ENCODE data around the gene AFG1L.

AFG1L gene

GRCh38 chr6:108435391-108435790 is 140.5 kb downstream of the AFG1L start:
- Histone ChIP-seq H3K9ac (ENCODE audit: low read depth, low read length) (no peak overlapping the region), H2AFZ (ENCODE audit: low read depth, low read length) (no peak overlapping the region), H3K4me3 (ENCODE audit: low read depth in 1 of 2, low read length in 2 of 2) (no peak overlapping the region), H3K4me1 (ENCODE audit: insufficient read depth, low read length) (peaks cover 9% of the 10 kb centered on the region), H3K27ac (ENCODE audit: low read length) (no peak overlapping the region), H3K36me3 (ENCODE audit: insufficient read depth, low read length) (no peaks in the 10 kb centered on the region), H3K4me2 (ENCODE audit: insufficient read depth, low read length) (no peak overlapping the region), H4K20me1 (ENCODE audit: insufficient read depth, low read length) (no peaks in the 10 kb centered on the region), H3K9me3 (ENCODE audit: insufficient read depth, low read length, severe bottlenecking) (no peaks in the 10 kb centered on the region), H3K27me3 (ENCODE audit: insufficient read depth, low read length, poor library complexity) (no peaks in the 10 kb centered on the region), H3K79me2 (ENCODE audit: insufficient read depth, low read length) (no peaks in the 10 kb centered on the region)
- ATAC-seq (ENCODE audit: insufficient read depth, low read depth) = no peak
- TF ChIP-seq CTCF (IDR thresholded peaks at IDR 0.05; ENCODE audit: borderline replicate concordance, extremely low read depth, low read length, poor library complexity, severe bottlenecking) = no peak
- no peak for TF ChIP-seq EZH2 (IDR thresholded peaks at IDR 0.05; ENCODE audit: borderline replicate concordance, low read depth, low read length, severe bottlenecking)
- DNase-seq = no peak

- Histone ChIP-seq H3K27me3 (ENCODE audit: insufficient read depth, low read length, poor library complexity) (no peaks in the 10 kb centered on the region), H3K9ac (ENCODE audit: low read depth, low read length) (no peak overlapping the region), H3K4me3 (ENCODE audit: low read depth in 1 of 2, low read length in 2 of 2) (no peak overlapping the region), H4K20me1 (ENCODE audit: insufficient read depth, low read length) (no peaks in the 10 kb centered on the region), H3K79me2 (ENCODE audit: insufficient read depth, low read length) (no peaks in the 10 kb centered on the region), H3K27ac (ENCODE audit: low read length) (no peak overlapping the region), H3K4me1 (ENCODE audit: insufficient read depth, low read length) (peaks cover 9% of the 10 kb centered on the region), H3K4me2 (ENCODE audit: insufficient read depth, low read length) (no peak overlapping the region), H3K36me3 (ENCODE audit: insufficient read depth, low read length) (no peaks in the 10 kb centered on the region), H3K9me3 (ENCODE audit: insufficient read depth, low read length, severe bottlenecking) (no peaks in the 10 kb centered on the region), H2AFZ (ENCODE audit: low read depth, low read length) (no peak overlapping the region)
- TF ChIP-seq EZH2 (IDR thresholded peaks at IDR 0.05; ENCODE audit: borderline replicate concordance, low read depth, low read length, severe bottlenecking) (no peak), CTCF (IDR thresholded peaks at IDR 0.05; ENCODE audit: borderline replicate concordance, extremely low read depth, low read length, poor library complexity, severe bottlenecking) (no peak)
- DNase-seq (no peak), ATAC-seq (ENCODE audit: insufficient read depth, low read depth) (no peak)
These were observed 141.9 kb downstream of the AFG1L start for GRCh38 chr6:108436771-108437170.

GRCh38 chr6:108437821-108438220 is 143.0 kb downstream of the AFG1L start:
- H3K9ac ChIP-seq (ENCODE audit: low read depth, low read length) = no peak overlapping the region
- H3K79me2 ChIP-seq (ENCODE audit: insufficient read depth, low read length) = no peaks in the 10 kb centered on the region
- no peak overlapping the region for H3K27ac ChIP-seq (ENCODE audit: low read length)
- H3K9me3 ChIP-seq (ENCODE audit: insufficient read depth, low read length, severe bottlenecking) = no peaks in the 10 kb centered on the region
- no peaks in the 10 kb centered on the region for H3K27me3 ChIP-seq (ENCODE audit: insufficient read depth, low read length, poor library complexity)
- H4K20me1 ChIP-seq (ENCODE audit: insufficient read depth, low read length) = no peaks in the 10 kb centered on the region
- no peak overlapping the region for H3K4me2 ChIP-seq (ENCODE audit: insufficient read depth, low read length)
- no peak for TF ChIP-seq CTCF (IDR thresholded peaks at IDR 0.05; ENCODE audit: borderline replicate concordance, extremely low read depth, low read length, poor library complexity, severe bottlenecking)
- TF ChIP-seq EZH2 (IDR thresholded peaks at IDR 0.05; ENCODE audit: borderline replicate concordance, low read depth, low read length, severe bottlenecking) = no peak
- ATAC-seq (ENCODE audit: insufficient read depth, low read depth) (no peak), DNase-seq (no peak)
- H3K4me1 ChIP-seq (ENCODE audit: insufficient read depth, low read length) = peaks cover 5% of the 10 kb centered on the region
- H3K4me3 ChIP-seq (ENCODE audit: low read depth in 1 of 2, low read length in 2 of 2) = no peak overlapping the region
- no peaks in the 10 kb centered on the region for H3K36me3 ChIP-seq (ENCODE audit: insufficient read depth, low read length)
- H2AFZ ChIP-seq (ENCODE audit: low read depth, low read length) = no peak overlapping the region

GRCh38 chr6:108438918-108439317 is 144.1 kb downstream of the AFG1L start:
- Histone ChIP-seq H3K4me2 (ENCODE audit: insufficient read depth, low read length) (no peak overlapping the region), H2AFZ (ENCODE audit: low read depth, low read length) (no peak overlapping the region), H3K4me3 (ENCODE audit: low read depth in 1 of 2, low read length in 2 of 2) (no peak overlapping the region), H3K27ac (ENCODE audit: low read length) (no peak overlapping the region), H3K79me2 (ENCODE audit: insufficient read depth, low read length) (no peaks in the 10 kb centered on the region), H3K36me3 (ENCODE audit: insufficient read depth, low read length) (no peaks in the 10 kb centered on the region), H4K20me1 (ENCODE audit: insufficient read depth, low read length) (no peaks in the 10 kb centered on the region), H3K4me1 (ENCODE audit: insufficient read depth, low read length) (no peaks in the 10 kb centered on the region), H3K9ac (ENCODE audit: low read depth, low read length) (no peak overlapping the region), H3K9me3 (ENCODE audit: insufficient read depth, low read length, severe bottlenecking) (no peaks in the 10 kb centered on the region), H3K27me3 (ENCODE audit: insufficient read depth, low read length, poor library complexity) (no peaks in the 10 kb centered on the region)
- DNase-seq = no peak
- no peak for ATAC-seq (ENCODE audit: insufficient read depth, low read depth)
- TF ChIP-seq EZH2 (IDR thresholded peaks at IDR 0.05; ENCODE audit: borderline replicate concordance, low read depth, low read length, severe bottlenecking) = no peak
- TF ChIP-seq CTCF (IDR thresholded peaks at IDR 0.05; ENCODE audit: borderline replicate concordance, extremely low read depth, low read length, poor library complexity, severe bottlenecking) = no peak
